KOPT-K1 (cell line): Measurements from ENCODE around the gene HHIPL1.

ENCODE experiments used
- H3K27ac ChIP-seq: fragments of 200-600 bp; sonication (generic); 2 replicates; pipeline ENCODE4 v1.5.1; 2016; ENCODE audit warnings: antibody characterized with exemption, mild to moderate bottlenecking, low read depth, low read length; ENCODE audit not compliant: poor library complexity, severe bottlenecking
- H3K36me3 ChIP-seq: fragments of 200-600 bp; sonication (generic); 2 replicates; pipeline ENCODE4 v1.5.1; 2017; ENCODE audit warnings: antibody characterized with exemption, mild to moderate bottlenecking, low read length, moderate library complexity; ENCODE audit not compliant: insufficient read depth
- H3K9me3 ChIP-seq: fragments of 200-600 bp; sonication (generic); 2 replicates; pipeline ENCODE4 v1.5.1; 2017; ENCODE audit warnings: antibody characterized with exemption, low read length, mild to moderate bottlenecking; ENCODE audit not compliant: insufficient read depth, poor library complexity, severe bottlenecking

The HHIPL1 gene

GRCh38 chr14:99708449-99708848 is 63.5 kb downstream of the HHIPL1 start:
- Histone ChIP-seq H3K36me3 (no peaks in the 10 kb centered on the region), H3K9me3 (peaks cover 28% of the 10 kb centered on the region), H3K27ac (no peak overlapping the region)

- Histone ChIP-seq H3K9me3 (peaks cover 13% of the 10 kb centered on the region), H3K36me3 (no peaks in the 10 kb centered on the region), H3K27ac (no peak overlapping the region)
Measured at GRCh38 chr14:99713972-99714371, 69.0 kb downstream of the HHIPL1 start.

DNA sequence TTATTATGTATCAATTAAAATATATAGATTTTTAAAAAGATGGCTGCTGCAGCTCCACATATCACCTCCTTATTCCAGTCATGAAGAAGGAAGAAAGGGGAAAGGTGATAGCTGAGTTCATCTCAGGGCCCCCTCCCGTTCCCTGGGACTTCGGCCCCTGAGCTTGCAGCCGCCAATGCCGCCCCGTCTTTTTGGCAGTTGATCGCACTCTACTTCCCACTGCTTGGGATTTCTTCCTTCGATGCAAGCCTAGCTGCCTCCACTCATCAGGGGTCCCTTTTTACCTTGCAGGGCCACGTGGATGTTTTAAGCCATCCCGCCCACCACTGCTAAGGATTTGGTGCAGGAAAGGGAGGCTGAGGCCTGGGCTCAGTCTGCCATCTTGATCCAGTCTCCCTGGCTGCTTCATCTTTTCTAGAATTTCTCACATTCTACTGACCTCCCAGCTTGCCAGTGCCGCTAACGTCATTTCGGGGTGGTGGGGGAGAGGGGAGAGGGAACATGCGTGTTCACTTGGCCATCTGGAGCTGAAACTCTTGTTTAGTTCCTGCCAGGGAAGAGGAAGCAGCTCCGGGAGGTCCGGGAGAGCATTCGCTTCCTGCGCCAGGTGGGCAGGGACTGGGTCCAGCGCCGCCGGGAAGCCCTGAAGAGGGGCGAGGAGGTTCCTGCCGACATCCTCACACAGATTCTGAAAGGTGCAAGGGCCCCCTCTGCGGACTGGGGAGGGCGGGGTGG is 70.5 kb downstream of the HHIPL1 start:
- Histone ChIP-seq H3K36me3 (no peaks in the 10 kb centered on the region), H3K9me3 (peaks cover 2% of the 10 kb centered on the region), H3K27ac (no peak overlapping the region)

DNA sequence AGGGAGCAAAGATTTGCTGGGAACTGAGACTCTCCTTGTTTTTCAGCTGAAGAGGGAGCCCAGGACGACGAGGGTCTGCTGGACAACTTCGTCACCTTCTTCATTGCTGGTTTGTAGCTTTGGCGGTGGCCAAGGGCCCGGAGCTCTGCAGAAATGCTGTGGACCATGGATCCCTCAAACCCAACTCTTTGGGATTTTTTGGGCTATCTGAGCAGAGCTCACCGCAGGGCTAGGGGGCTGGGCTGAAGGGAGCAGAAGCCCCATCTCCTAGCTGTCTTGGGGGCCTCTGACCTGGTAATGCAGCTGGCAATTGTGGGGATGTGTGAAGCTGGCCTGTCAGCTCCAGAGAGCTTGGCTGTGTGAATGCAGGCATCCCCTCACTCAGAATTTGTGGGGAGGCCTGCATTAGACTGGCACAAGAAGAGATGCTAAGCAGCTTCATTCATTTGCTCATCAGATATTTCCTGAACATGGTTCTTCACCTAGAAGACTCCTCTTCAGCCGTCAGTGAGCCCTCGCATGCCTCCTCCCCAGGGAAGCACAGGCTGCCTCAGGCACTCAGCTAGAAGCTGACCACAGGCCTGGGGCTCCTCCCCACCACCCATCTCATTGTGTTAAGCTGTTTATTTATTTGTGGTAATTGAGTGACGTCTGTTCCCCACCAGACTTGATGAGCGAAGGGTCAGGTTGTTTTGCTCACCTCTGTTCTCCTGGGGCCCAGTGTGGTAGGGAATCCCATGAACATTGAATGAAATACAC is 71.3 kb downstream of the HHIPL1 start:
- Histone ChIP-seq H3K36me3 (no peaks in the 10 kb centered on the region), H3K9me3 (no peaks in the 10 kb centered on the region), H3K27ac (no peak overlapping the region)

DNA sequence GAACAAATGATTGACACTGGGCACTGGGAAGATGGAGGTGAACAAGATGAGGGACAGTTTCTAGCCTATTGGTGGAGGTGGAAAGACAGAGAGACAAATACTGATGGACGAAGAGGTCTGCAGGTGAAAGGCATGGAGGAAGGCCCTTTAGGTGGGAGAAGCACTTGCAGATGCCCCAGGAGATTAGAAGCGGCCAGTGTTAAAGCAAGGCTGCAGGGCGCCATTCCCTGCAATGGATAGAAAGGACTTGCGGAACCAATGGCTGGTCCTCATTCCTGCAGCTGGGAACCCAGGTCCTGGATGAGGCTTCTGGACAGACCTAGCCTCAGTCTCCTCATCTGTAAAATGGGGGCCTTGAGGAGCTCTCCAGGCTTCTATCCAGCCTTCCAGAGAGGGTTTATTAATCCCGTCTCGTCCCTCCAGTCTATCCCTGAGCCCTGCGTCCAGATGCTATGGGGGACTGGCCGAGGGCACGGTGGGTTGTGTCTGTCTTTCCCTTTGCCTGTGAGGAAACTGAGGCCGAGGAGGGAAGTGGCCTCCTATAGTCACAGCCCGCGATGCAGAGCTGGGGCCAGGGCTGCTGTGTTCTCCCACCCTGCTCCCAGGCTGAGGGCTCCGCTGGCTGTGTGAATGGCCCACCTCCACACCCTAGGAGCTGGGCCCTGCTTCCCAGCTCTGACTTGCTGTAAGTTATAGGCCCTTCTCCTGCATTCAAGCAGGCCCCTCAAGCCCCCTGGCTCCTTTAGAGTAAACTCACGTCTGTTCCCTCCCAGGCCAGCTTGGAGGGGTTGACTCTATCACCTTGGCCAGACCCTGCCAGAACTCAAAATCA is 72.1 kb downstream of the HHIPL1 start:
- no peak overlapping the region for H3K27ac ChIP-seq
- no peaks in the 10 kb centered on the region for H3K36me3 ChIP-seq
- no peaks in the 10 kb centered on the region for H3K9me3 ChIP-seq

DNA sequence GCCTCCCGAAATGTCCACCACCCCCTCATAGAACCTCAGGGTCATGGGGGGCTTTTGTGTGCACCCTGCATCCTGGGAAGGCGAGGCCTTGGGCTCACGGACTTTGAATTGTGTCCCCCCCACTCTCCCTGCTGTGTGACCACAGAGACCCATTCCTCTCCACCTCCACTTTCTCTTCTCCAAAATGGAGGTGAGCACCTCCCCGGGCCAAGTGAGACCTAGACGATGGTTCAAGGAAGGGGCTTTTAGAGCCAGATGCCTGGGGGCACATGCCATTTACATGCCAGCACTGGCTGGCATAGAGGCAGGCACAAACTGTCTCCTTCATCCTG is 72.7 kb downstream of the HHIPL1 start:
- Histone ChIP-seq H3K36me3 (no peaks in the 10 kb centered on the region), H3K27ac (no peak overlapping the region), H3K9me3 (no peaks in the 10 kb centered on the region)

DNA sequence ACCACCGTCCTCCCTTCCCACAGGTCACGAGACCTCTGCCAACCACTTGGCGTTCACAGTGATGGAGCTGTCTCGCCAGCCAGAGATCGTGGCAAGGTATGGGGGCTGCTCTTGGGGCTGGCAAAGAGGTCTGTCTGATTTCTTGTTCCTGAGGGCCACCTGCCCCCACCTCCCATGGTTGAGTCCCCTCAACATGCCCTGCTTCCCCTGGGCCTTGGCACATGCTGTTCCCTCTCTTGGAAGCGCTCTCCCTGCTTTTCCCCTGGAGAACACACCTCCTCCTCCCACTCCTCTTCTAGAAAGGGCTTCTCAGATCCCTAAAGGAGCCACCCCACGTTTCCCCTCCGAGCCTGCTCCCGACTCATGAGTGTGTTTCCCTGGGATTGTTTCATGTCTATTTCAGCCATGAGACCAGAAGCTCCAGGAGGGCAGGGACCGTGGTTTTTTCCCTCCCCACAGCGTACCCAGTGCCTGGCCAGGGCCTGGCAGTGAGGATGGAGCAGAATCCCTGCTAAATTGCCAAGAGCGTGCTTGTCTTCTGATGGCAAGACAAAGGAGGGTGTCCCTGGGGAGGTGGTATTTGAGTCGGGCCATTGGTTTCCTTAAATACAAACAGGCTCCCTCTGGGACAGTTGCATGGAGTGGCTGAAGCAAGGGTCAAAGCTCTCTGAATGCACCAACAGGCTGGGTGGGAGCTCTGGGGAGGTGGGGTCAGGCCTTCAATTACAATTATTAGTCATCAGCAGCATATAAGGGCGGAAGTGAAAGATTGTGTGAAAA is 73.3 kb downstream of the HHIPL1 start:
- Histone ChIP-seq H3K36me3 (no peaks in the 10 kb centered on the region), H3K27ac (no peak overlapping the region), H3K9me3 (no peaks in the 10 kb centered on the region)

- H3K9me3 ChIP-seq, result no peaks in the 10 kb centered on the region
- H3K36me3 ChIP-seq, result no peaks in the 10 kb centered on the region
Measured at GRCh38 chr14:99718811-99719192, 73.9 kb downstream of the HHIPL1 start.

DNA sequence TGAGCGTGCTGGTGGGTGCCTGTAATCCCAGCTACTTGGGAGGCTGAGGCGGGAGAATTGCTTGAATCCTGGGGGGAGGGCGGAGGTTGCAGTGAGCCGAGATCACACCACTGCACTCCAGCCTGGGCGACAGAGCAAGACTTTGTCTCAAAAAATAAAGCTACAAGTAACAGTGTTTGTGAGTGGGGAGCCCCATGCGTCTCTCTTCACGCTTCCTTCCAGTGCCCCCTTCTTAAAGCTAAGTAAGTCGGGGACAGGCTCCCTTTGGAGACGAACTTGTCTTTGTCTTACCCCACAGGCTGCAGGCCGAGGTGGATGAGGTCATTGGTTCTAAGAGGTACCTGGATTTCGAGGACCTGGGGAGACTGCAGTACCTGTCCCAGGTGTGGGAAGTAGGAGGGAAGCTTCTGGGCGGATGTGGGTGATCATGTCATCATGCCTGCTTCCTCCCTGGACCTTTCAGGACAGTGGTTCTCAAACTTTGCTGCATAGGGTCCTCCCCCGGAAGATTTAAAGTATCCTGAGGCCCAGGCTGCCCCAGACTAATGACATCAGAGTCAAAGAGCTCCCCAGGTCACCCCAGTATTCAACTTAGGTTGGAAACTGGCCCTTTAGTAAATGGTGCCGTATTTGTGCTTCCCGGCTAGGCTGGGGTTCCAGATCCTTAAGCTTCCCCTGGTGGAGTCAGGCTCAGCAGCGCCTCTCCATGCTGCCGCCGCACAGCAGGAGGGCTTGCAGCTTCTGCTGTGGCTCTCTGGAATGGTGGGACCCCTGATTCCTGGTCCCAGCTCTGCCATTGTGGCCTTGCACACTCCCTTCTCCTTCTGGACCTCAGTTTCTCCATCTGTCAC is 76.2 kb downstream of the HHIPL1 start:
- no peaks in the 10 kb centered on the region for H3K36me3 ChIP-seq
- no peaks in the 10 kb centered on the region for H3K9me3 ChIP-seq
- no peak overlapping the region for H3K27ac ChIP-seq

More at GRCh38 chr14:99718811-99719192, 73.9 kb downstream of the HHIPL1 start:
- no peak overlapping the region for H3K27ac ChIP-seq

GRCh38 chr14:99721792-99722516 is 77.0 kb downstream of the HHIPL1 start:
- Histone ChIP-seq H3K9me3 (no peaks in the 10 kb centered on the region), H3K27ac (no peak overlapping the region), H3K36me3 (no peaks in the 10 kb centered on the region)

DNA sequence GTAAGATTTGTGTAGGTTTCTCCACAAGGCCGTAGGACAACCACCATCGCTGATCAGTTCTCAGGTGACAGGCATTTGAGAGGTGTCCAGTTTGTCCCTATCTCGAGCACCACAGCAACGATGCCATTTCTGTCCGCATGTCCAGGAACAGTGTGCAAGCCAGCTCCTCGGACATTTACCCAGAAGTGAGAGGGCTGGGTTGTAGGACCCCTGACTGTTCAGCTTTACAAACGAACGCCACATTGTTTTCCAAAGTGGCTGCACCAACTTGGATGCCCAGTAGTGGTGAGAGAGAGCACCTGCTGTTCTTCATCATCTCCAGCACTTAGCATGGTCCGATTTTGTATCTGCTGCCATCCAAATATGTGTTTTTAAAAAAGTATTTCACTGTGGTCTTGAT is 77.8 kb downstream of the HHIPL1 start:
- no peaks in the 10 kb centered on the region for H3K36me3 ChIP-seq
- no peak overlapping the region for H3K27ac ChIP-seq
- H3K9me3 ChIP-seq, result no peaks in the 10 kb centered on the region

DNA sequence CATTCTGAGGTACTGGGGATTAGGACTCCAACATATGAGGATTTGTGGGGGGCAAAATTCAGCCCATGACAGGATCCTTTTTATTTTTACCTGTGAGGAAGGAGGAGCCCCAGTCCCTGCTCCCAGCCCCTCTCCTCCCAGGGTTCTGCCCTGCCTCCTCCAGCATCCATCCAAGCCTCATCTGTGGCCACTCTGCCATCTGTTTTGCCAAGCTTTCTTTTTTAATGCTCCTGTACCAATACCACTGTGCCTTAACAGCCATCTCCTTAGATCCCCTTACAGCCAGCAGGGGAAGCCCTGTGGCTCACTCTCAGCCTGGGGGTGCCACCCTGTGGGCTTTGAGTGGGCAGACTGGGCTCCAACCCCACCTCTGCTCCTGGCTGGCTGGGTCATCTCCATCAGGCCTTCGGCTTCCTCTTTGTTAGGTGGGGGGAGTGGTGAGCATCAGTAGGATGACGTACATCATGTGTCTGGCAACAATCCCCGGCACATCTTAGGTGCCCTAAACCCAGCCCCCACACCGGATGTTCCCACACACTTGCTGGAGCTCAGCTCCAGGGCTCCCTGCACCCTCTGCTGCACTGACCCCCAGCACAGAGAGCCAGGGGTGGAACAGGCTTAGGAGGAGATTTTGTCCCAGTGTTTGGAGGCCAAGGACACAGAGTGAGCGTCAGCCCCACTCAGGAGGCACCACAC is 79.4 kb downstream of the HHIPL1 start:
- H3K36me3 ChIP-seq, result no peaks in the 10 kb centered on the region
- H3K27ac ChIP-seq, result no peak overlapping the region
- H3K9me3 ChIP-seq, result no peaks in the 10 kb centered on the region
